Keratinocyte (primary cell): ENCODE measurements around the gene CELF6. TPM values are rescaled to one million over a fixed set of nuclear protein-coding genes. Genes with fewer than 3 reads are reported as not detected.

Source experiments
- DNase-seq: peaks from one replicate; pipeline ENCODE4 v3.0.0-alpha.2; 2011; ENCODE audit warnings: low read depth, missing footprints, low spot score
- FAIRE-seq: peaks from 2 replicates; lab custom pipeline; 2011; peaks lifted over from hg19 to GRCh38; lab: Jason Lieb, UNC
- H2AFZ ChIP-seq: 2 replicates; pipeline ENCODE4 v1.6.0; 2012; ENCODE audit warnings: low read length, control low read depth, inconsistent platforms; ENCODE audit not compliant: control insufficient read depth
- H3K27ac ChIP-seq: 2 replicates; pipeline ENCODE4 v1.5.1; 2011; ENCODE audit warnings: low read length; ENCODE audit not compliant: control insufficient read depth, insufficient read depth
- H3K27me3 ChIP-seq: 3 replicates; pipeline ENCODE4 v1.6.0; 2011; ENCODE audit warnings: low read length; ENCODE audit not compliant: control insufficient read depth, insufficient read depth; ENCODE audit errors: extremely low read depth
- H3K36me3 ChIP-seq, 2 experiments: 2 replicates in 1 of 2; 3 replicates in 1 of 2; pipeline ENCODE4 v1.5.1; 2011; ENCODE audit warnings: low read length in 2 of 2, mild to moderate bottlenecking in 1 of 2; ENCODE audit not compliant: control insufficient read depth in 2 of 2, insufficient read depth in 2 of 2; ENCODE audit errors: extremely low read depth in 1 of 2
- H3K4me1 ChIP-seq: 3 replicates; pipeline ENCODE4 v1.5.1; 2011; ENCODE audit warnings: low read length; ENCODE audit not compliant: control insufficient read depth, insufficient read depth; ENCODE audit errors: extremely low read depth
- H3K4me2 ChIP-seq: 3 replicates; pipeline ENCODE4 v1.6.0; 2011; ENCODE audit warnings: low read depth, low read length; ENCODE audit not compliant: control insufficient read depth, insufficient read depth; ENCODE audit errors: extremely low read depth
- H3K4me3 ChIP-seq, 3 experiments: fragments of 200-600 bp in 1 of 3; sonication (generic) in 1 of 3; 2 replicates in 2 of 3; 3 replicates in 1 of 3; pipeline ENCODE4 v1.5.1; 2011 to 2016; ENCODE audit warnings: low read length in 3 of 3, mild to moderate bottlenecking in 3 of 3, control low read depth in 2 of 3, inconsistent platforms in 1 of 3, low read depth in 1 of 3, mixed read lengths in 1 of 3, mixed run types in 1 of 3, moderate library complexity in 1 of 3; ENCODE audit not compliant: control insufficient read depth in 2 of 3, insufficient read depth in 2 of 3; ENCODE audit errors: extremely low read depth in 1 of 3
- H3K79me2 ChIP-seq: 2 replicates; pipeline ENCODE4 v1.6.0; 2012; ENCODE audit warnings: low read length; ENCODE audit not compliant: control insufficient read depth, insufficient read depth
- H3K9ac ChIP-seq: 3 replicates; pipeline ENCODE4 v1.6.0; 2011; ENCODE audit warnings: low read length; ENCODE audit not compliant: control insufficient read depth, insufficient read depth; ENCODE audit errors: extremely low read depth
- H3K9me1 ChIP-seq: 3 replicates; pipeline ENCODE4 v1.6.0; 2011; ENCODE audit warnings: low read length; ENCODE audit not compliant: control insufficient read depth, insufficient read depth; ENCODE audit errors: extremely low read depth
- H3K9me3 ChIP-seq: 2 replicates; pipeline ENCODE4 v1.5.1; 2012; ENCODE audit warnings: low read depth, low read length; ENCODE audit not compliant: control insufficient read depth
- H4K20me1 ChIP-seq: 3 replicates; pipeline ENCODE4 v1.6.0; 2011; ENCODE audit warnings: low read length; ENCODE audit not compliant: control insufficient read depth, insufficient read depth; ENCODE audit errors: extremely low read depth
- CTCF ChIP-seq, 3 experiments: IDR thresholded peaks in 1 of 3; conservative IDR thresholded peaks in 1 of 3; optimal IDR thresholded peaks in 1 of 3; 2 replicates in 2 of 3; 3 replicates in 1 of 3; pipeline versions ENCODE3 to v1.5.1; 2011; ENCODE audit warnings: low read length in 3 of 3, mild to moderate bottlenecking in 3 of 3, moderate library complexity in 2 of 3, control low read depth in 1 of 3, inconsistent platforms in 1 of 3; ENCODE audit not compliant: insufficient read depth in 2 of 3; ENCODE audit errors: extremely low read depth in 1 of 3
- EZH2 ChIP-seq: IDR thresholded peaks from one replicate; pipeline ENCODE4 v1.6.1; 2012; ENCODE audit warnings: inconsistent platforms, mild to moderate bottlenecking, low read length, moderate library complexity
- dilution Hi-C: fragments of 300-500 bp; cut with MboI; formaldehyde crosslinking; loops from one replicate; pipeline ENCODE4 v1.7.0; 2020; ENCODE audit warnings: low sequenced_read_pairs; ENCODE audit not compliant: extremely low pct_ligation_motif_present
- polyA plus RNA-seq, 5 experiments: library from polyadenylated mRNA; depleted of rRNA in 3 of 5; stranded (reverse) in 3 of 5; stranded (forward) in 1 of 5; unstranded in 1 of 5; fragments of >200 nt; gene quantifications; 1 replicate in 1 of 5; 2 replicates in 3 of 5; 3 replicates in 1 of 5; pipeline versions ENCODE4 v1.2.1 to v1.2.3, GENCODE V29; 2011 to 2012; ENCODE audit warnings: missing spikeins in 2 of 5, low read depth in 1 of 5, low replicate concordance in 1 of 5

The CELF6 gene
- polyA plus RNA-seq, 1 donor (not counting 4 experiments of a cell fraction or from before 2014, with no cell fraction given), result 0.04 TPM

- no peaks in the 10 kb centered on the region for H3K79me2 ChIP-seq
- FAIRE-seq, result no peak
- H3K9ac ChIP-seq, result no peak overlapping the region
- no peaks in the 10 kb centered on the region for H4K20me1 ChIP-seq
- no peak for DNase-seq
- TF ChIP-seq EZH2 (no peak), CTCF (optimal IDR thresholded peaks at IDR 0.05 in 1 of 3, IDR thresholded peaks at IDR 0.05 in 1 of 3, conservative IDR thresholded peaks at IDR 0.05 in 1 of 3; ENCODE audit: extremely low read depth in 1 of 3, insufficient read depth in 2 of 3, low read length in 3 of 3) (no peak)
- dilution Hi-C loops, result no loop called here
- H3K4me2 ChIP-seq, result no peak overlapping the region
- no peaks in the 10 kb centered on the region for H3K9me1 ChIP-seq
- H3K27ac ChIP-seq, result no peak overlapping the region
- no peaks in the 10 kb centered on the region for H3K27me3 ChIP-seq
- H2AFZ ChIP-seq, result no peak overlapping the region
- peaks cover 12% of the 10 kb centered on the region for H3K4me1 ChIP-seq
- peaks cover under 1 to 6% of the 10 kb centered on the region in 2 experiments for H3K36me3 ChIP-seq
- no peak overlapping the region for H3K4me3 ChIP-seq
- H3K9me3 ChIP-seq, result no peaks in the 10 kb centered on the region
Measured at GRCh38 chr15:72368325-72368724, 48.4 kb upstream of the CELF6 start.

- no peak overlapping the region for H3K9ac ChIP-seq
- H4K20me1 ChIP-seq, result no peaks in the 10 kb centered on the region
- H3K9me1 ChIP-seq, result no peaks in the 10 kb centered on the region
- no peak for DNase-seq
- no peaks in the 10 kb centered on the region for H3K9me3 ChIP-seq
- H3K4me1 ChIP-seq, result peaks cover 12% of the 10 kb centered on the region
- H2AFZ ChIP-seq, result no peak overlapping the region
- peaks cover 1 to 6% of the 10 kb centered on the region in 2 experiments for H3K36me3 ChIP-seq
- H3K27me3 ChIP-seq, result no peaks in the 10 kb centered on the region
- no peak overlapping the region for H3K4me3 ChIP-seq
- no peaks in the 10 kb centered on the region for H3K79me2 ChIP-seq
- dilution Hi-C loops, result no loop called here
- no peak overlapping the region for H3K4me2 ChIP-seq
- TF ChIP-seq EZH2 (no peak), CTCF (optimal IDR thresholded peaks at IDR 0.05 in 1 of 3, IDR thresholded peaks at IDR 0.05 in 1 of 3, conservative IDR thresholded peaks at IDR 0.05 in 1 of 3; ENCODE audit: extremely low read depth in 1 of 3, insufficient read depth in 2 of 3, low read length in 3 of 3) (no peak)
- H3K27ac ChIP-seq, result no peak overlapping the region
- no peak for FAIRE-seq
Measured at GRCh38 chr15:72365844-72366243, 45.9 kb upstream of the CELF6 start.
